Liver (tissue), 9 donors: ENCODE results near the gene OR52M1. TPM values are rescaled to one million over a fixed set of nuclear protein-coding genes. Genes with fewer than 3 reads are reported as not detected.

ENCODE experiments used
- DNase-seq: peaks from one replicate; pipeline ENCODE4 v3.0.0-alpha.2; 2017; ENCODE audit warnings: low spot score
- H3K27ac ChIP-seq, 2 donors: one replicate each; pipeline ENCODE4 v1.7.0; 2013; ENCODE audit warnings: inconsistent platforms in 2 of 2, low read length in 2 of 2, control low read depth in 1 of 2, low read depth in 1 of 2, mild to moderate bottlenecking in 1 of 2
- H3K27me3 ChIP-seq, 4 donors: one replicate each; pipeline versions ENCODE4 v1.6.1 to v1.7.0; 2013; ENCODE audit warnings: low read length in 3 of 4, inconsistent platforms in 1 of 4, mild to moderate bottlenecking in 1 of 4, moderate library complexity in 1 of 4; ENCODE audit not compliant: control insufficient read depth in 4 of 4, insufficient read depth in 4 of 4
- H3K36me3 ChIP-seq, 4 donors: one replicate each; pipeline versions ENCODE4 v1.6.1 to v1.7.0; 2013; ENCODE audit warnings: low read length in 3 of 4, mild to moderate bottlenecking in 3 of 4, low read depth in 1 of 4, moderate library complexity in 1 of 4; ENCODE audit not compliant: control insufficient read depth in 4 of 4, insufficient read depth in 3 of 4
- H3K4me1 ChIP-seq, 4 donors: one replicate each; pipeline versions ENCODE4 v1.6.1 to v1.7.0; 2013; ENCODE audit warnings: low read length in 3 of 4, mild to moderate bottlenecking in 3 of 4, moderate library complexity in 1 of 4; ENCODE audit not compliant: control insufficient read depth in 4 of 4, insufficient read depth in 4 of 4
- H3K4me3 ChIP-seq, 3 donors: one replicate each; pipeline versions ENCODE4 v1.6.1 to v1.7.0; 2013; ENCODE audit warnings: low read length in 3 of 3, control low read depth in 1 of 3, low read depth in 1 of 3, mild to moderate bottlenecking in 1 of 3
- H3K9ac ChIP-seq, 2 donors: one replicate each; pipeline ENCODE4 v1.7.0; 2013; ENCODE audit warnings: low read length in 2 of 2, mild to moderate bottlenecking in 2 of 2, moderate library complexity in 2 of 2, control low read depth in 1 of 2, low read depth in 1 of 2
- H3K9me3 ChIP-seq, 4 donors: one replicate each; pipeline versions ENCODE4 v1.6.1 to v1.7.0; 2013; ENCODE audit warnings: low read length in 3 of 4; ENCODE audit not compliant: control insufficient read depth in 4 of 4
- EGR1 ChIP-seq, 2 donors: IDR thresholded peaks; 2 replicates each; pipeline ENCODE4 v1.6.1; 2016 to 2018; ENCODE audit warnings: antibody characterized with exemption in 2 of 2, low read depth in 2 of 2
- FOXA2 ChIP-seq: IDR thresholded peaks from 2 replicates; pipeline ENCODE4 v1.6.1; 2016; ENCODE audit warnings: antibody characterized with exemption
- GABPA ChIP-seq, 2 donors: IDR thresholded peaks in 1 of 2; conservative IDR thresholded peaks in 1 of 2; 2 replicates each; pipeline ENCODE4 v1.6.1; 2016; ENCODE audit warnings: antibody characterized with exemption in 2 of 2, mild to moderate bottlenecking in 1 of 2, moderate library complexity in 1 of 2
- HNF4A ChIP-seq, 2 donors: conservative IDR thresholded peaks; 2 replicates each; pipeline ENCODE4 v1.6.1; 2016; ENCODE audit warnings: antibody characterized with exemption in 2 of 2, mild to moderate bottlenecking in 2 of 2
- HNF4G ChIP-seq: IDR thresholded peaks from 2 replicates; pipeline ENCODE4 v1.6.1; 2016; ENCODE audit warnings: antibody characterized with exemption
- JUND ChIP-seq, 2 donors: IDR thresholded peaks; 2 replicates each; pipeline ENCODE4 v1.6.1; 2016; ENCODE audit warnings: antibody characterized with exemption in 2 of 2
- RAD21 ChIP-seq, 2 donors: IDR thresholded peaks; 2 replicates each; pipeline ENCODE4 v1.6.1; 2016; ENCODE audit warnings: antibody characterized with exemption in 2 of 2, mild to moderate bottlenecking in 2 of 2
- RXRA ChIP-seq, 2 donors: IDR thresholded peaks; 2 replicates each; pipeline ENCODE4 v1.6.1; 2017 to 2018; ENCODE audit warnings: antibody characterized with exemption in 2 of 2, mild to moderate bottlenecking in 1 of 2
- SP1 ChIP-seq: IDR thresholded peaks from 2 replicates; pipeline ENCODE4 v1.6.1; 2018; ENCODE audit warnings: antibody characterized with exemption, mild to moderate bottlenecking
- TAF1 ChIP-seq: conservative IDR thresholded peaks from 2 replicates; pipeline ENCODE4 v1.6.1; 2016; ENCODE audit warnings: antibody characterized with exemption, mild to moderate bottlenecking
- YY1 ChIP-seq: IDR thresholded peaks from 2 replicates; pipeline ENCODE4 v1.6.1; 2016; ENCODE audit warnings: antibody characterized with exemption, mild to moderate bottlenecking
- WGBS: extraction: QIAGEN DNeasy Blood & Tissue Kit; methylation state at CpG from one replicate; pipeline ENCODE4 v1.1.7; 2013; 5-methylcytosine and 5-hydroxymethylcytosine counted together
- polyA plus RNA-seq, 2 donors: library from polyadenylated mRNA; stranded (reverse) in 1 of 2; unstranded in 1 of 2; fragments of 200-250 nt in 1 of 2; fragments of >200 nt in 1 of 2; fragmentation: Nextera tagmentation in 1 of 2; extraction: Ambion mirVana in 1 of 2; gene quantifications; one replicate each; pipeline versions ENCODE4 v1.2.1 to v1.2.3, GENCODE V29; 2013 to 2015
- total RNA-seq, 2 donors: library from RNA; depleted of rRNA; stranded (reverse); fragments of >200 nt; gene quantifications; one replicate each; pipeline ENCODE4 v1.2.3, GENCODE V29; 2014
- TF ChIP-seq, protein P1 (sequence below): IDR thresholded peaks from 2 replicates; pipeline ENCODE4 v1.6.1; 2016; ENCODE audit warnings: antibody characterized with exemption
- TF ChIP-seq, protein P2 (sequence below): IDR thresholded peaks from 2 replicates; pipeline ENCODE4 v1.6.1; 2016; ENCODE audit warnings: antibody characterized with exemption
- TF ChIP-seq, protein P3 (sequence below): fragments of 150-350 bp; IDR thresholded peaks from 2 replicates; pipeline ENCODE4 v1.5.1; 2017; ENCODE audit warnings: improper control_type of control experiment, low read depth, low read length; ENCODE audit not compliant: missing input control
- TF ChIP-seq, protein P4 (sequence below): IDR thresholded peaks from 2 replicates; pipeline ENCODE4 v1.6.1; 2016; ENCODE audit warnings: antibody characterized with exemption, mild to moderate bottlenecking
- TF ChIP-seq, protein P5 (sequence below): IDR thresholded peaks from 2 replicates; pipeline ENCODE4 v1.6.1; 2016; ENCODE audit warnings: antibody characterized with exemption
- donor health status: healthy.
- donor health status: healthy.
- donor health status: healthy.
- donor health status: healthy.
- donor health status: healthy.

The OR52M1 gene
- total and polyA plus RNA-seq, 4 donors, result not detected

DNA sequence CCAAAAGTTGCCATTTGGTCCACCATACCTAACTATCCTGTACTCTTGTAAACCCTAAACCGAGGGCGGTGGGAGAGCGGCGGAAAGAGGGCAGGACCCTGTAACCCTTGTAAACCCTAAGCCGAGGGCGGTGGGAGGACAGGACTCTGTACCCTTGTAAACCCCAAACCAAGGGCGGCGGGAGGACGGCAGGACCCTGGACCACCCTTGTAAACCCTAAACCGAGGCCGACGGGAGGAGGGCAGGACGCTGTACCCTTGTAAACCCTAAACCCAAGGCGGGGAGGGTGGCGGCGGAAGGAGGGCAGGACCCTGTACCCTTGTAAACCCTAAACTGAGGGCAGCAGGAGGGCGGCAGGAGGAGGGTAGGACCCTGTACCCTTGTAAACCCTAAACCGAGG is 24.1 kb downstream of the OR52M1 start:
- Histone ChIP-seq H3K9ac (no peak overlapping the region), H3K27ac (no peak overlapping the region), H3K4me1 (no peaks in the 10 kb centered on the region), H3K9me3 (peaks cover 0 to 3% (median 1%) of the 10 kb centered on the region in 4 donors), H3K4me3 (no peak overlapping the region), H3K27me3 (no peaks in the 10 kb centered on the region), H3K36me3 (no peaks in the 10 kb centered on the region)
- WGBS, result 89% methylated on average over 18 of the region's 18 CpGs
- DNase-seq, result no peak
- TF ChIP-seq, protein P1, sequence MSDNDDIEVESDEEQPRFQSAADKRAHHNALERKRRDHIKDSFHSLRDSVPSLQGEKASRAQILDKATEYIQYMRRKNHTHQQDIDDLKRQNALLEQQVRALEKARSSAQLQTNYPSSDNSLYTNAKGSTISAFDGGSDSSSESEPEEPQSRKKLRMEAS, result no peak
- TF ChIP-seq GABPA (IDR thresholded peaks at IDR 0.05 in 1 of 2, conservative IDR thresholded peaks at IDR 0.05 in 1 of 2) (no peak), FOXA2 (no peak), RAD21 (IDR thresholded peaks at IDR 0.05) (no peak), HNF4G (no peak), EGR1 (IDR thresholded peaks at IDR 0.05; ENCODE audit: low read depth in 2 of 2) (no peak), YY1 (no peak), RXRA (IDR thresholded peaks at IDR 0.05) (no peak), JUND (IDR thresholded peaks at IDR 0.05) (no peak)
- TF ChIP-seq, protein P2, sequence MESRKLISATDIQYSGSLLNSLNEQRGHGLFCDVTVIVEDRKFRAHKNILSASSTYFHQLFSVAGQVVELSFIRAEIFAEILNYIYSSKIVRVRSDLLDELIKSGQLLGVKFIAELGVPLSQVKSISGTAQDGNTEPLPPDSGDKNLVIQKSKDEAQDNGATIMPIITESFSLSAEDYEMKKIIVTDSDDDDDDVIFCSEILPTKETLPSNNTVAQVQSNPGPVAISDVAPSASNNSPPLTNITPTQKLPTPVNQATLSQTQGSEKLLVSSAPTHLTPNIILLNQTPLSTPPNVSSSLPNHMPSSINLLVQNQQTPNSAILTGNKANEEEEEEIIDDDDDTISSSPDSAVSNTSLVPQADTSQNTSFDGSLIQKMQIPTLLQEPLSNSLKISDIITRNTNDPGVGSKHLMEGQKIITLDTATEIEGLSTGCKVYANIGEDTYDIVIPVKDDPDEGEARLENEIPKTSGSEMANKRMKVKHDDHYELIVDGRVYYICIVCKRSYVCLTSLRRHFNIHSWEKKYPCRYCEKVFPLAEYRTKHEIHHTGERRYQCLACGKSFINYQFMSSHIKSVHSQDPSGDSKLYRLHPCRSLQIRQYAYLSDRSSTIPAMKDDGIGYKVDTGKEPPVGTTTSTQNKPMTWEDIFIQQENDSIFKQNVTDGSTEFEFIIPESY, result no peak
- TF ChIP-seq, protein P3, sequence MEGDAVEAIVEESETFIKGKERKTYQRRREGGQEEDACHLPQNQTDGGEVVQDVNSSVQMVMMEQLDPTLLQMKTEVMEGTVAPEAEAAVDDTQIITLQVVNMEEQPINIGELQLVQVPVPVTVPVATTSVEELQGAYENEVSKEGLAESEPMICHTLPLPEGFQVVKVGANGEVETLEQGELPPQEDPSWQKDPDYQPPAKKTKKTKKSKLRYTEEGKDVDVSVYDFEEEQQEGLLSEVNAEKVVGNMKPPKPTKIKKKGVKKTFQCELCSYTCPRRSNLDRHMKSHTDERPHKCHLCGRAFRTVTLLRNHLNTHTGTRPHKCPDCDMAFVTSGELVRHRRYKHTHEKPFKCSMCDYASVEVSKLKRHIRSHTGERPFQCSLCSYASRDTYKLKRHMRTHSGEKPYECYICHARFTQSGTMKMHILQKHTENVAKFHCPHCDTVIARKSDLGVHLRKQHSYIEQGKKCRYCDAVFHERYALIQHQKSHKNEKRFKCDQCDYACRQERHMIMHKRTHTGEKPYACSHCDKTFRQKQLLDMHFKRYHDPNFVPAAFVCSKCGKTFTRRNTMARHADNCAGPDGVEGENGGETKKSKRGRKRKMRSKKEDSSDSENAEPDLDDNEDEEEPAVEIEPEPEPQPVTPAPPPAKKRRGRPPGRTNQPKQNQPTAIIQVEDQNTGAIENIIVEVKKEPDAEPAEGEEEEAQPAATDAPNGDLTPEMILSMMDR, result no peak

DNA sequence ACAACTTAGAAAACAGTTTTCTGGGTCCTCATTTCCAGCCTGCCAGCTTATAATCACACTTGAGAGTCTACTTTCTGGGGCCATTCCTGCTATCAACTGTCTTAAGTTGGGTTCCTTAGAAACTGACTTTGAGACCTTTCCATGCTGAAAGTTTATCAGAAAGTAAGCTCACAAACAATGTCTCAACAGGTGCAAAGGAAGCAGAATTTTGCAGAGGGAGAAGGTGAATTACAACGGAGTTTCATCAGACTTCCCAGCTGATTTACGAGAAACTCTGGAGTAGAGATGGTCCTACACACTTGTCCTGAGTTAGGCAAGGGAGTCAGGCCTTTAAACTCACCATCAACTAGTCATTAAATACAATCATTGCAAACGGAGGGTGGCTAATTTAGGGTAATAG is 31.9 kb downstream of the OR52M1 start:
- TF ChIP-seq, protein P4, sequence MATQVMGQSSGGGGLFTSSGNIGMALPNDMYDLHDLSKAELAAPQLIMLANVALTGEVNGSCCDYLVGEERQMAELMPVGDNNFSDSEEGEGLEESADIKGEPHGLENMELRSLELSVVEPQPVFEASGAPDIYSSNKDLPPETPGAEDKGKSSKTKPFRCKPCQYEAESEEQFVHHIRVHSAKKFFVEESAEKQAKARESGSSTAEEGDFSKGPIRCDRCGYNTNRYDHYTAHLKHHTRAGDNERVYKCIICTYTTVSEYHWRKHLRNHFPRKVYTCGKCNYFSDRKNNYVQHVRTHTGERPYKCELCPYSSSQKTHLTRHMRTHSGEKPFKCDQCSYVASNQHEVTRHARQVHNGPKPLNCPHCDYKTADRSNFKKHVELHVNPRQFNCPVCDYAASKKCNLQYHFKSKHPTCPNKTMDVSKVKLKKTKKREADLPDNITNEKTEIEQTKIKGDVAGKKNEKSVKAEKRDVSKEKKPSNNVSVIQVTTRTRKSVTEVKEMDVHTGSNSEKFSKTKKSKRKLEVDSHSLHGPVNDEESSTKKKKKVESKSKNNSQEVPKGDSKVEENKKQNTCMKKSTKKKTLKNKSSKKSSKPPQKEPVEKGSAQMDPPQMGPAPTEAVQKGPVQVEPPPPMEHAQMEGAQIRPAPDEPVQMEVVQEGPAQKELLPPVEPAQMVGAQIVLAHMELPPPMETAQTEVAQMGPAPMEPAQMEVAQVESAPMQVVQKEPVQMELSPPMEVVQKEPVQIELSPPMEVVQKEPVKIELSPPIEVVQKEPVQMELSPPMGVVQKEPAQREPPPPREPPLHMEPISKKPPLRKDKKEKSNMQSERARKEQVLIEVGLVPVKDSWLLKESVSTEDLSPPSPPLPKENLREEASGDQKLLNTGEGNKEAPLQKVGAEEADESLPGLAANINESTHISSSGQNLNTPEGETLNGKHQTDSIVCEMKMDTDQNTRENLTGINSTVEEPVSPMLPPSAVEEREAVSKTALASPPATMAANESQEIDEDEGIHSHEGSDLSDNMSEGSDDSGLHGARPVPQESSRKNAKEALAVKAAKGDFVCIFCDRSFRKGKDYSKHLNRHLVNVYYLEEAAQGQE, result no peak
- TF ChIP-seq, protein P3, result no peak
- TF ChIP-seq, protein P5, sequence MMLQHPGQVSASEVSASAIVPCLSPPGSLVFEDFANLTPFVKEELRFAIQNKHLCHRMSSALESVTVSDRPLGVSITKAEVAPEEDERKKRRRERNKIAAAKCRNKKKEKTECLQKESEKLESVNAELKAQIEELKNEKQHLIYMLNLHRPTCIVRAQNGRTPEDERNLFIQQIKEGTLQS, result no peak
- TF ChIP-seq, protein P1, result no peak
- TF ChIP-seq TAF1 (no peak), EGR1 (IDR thresholded peaks at IDR 0.05; ENCODE audit: low read depth in 2 of 2) (no peak), SP1 (no peak), HNF4A (conservative IDR thresholded peaks at IDR 0.05) (no peak), JUND (IDR thresholded peaks at IDR 0.05) (no peak), RAD21 (IDR thresholded peaks at IDR 0.05) (no peak)

More for the DNA sequence above, 31.9 kb downstream of the OR52M1 start:
- Histone ChIP-seq H3K9me3 (no peaks in the 10 kb centered on the region), H3K27ac (no peak overlapping the region), H3K4me3 (no peak overlapping the region), H3K27me3 (no peaks in the 10 kb centered on the region), H3K4me1 (no peaks in the 10 kb centered on the region), H3K36me3 (no peaks in the 10 kb centered on the region), H3K9ac (no peak overlapping the region)
- 73% methylated on average over 3 of the region's 3 CpGs for WGBS
- no peak for DNase-seq
